GM23248 (cell line): ENCODE data around the gene IFI16.

ENCODE experiments used
- EZH2 ChIP-seq: fragments of 200-600 bp; sonication (generic); IDR thresholded peaks from 2 replicates; pipeline ENCODE4 v1.6.1; 2018; ENCODE audit warnings: antibody characterized with exemption, mild to moderate bottlenecking; ENCODE audit not compliant: insufficient read depth, poor library complexity, severe bottlenecking
- EZH2phosphoT487 ChIP-seq: fragments of 200-600 bp; sonication (generic); IDR thresholded peaks from 2 replicates; pipeline ENCODE4 v1.6.1; 2018; ENCODE audit warnings: antibody characterized with exemption, moderate library complexity, mild to moderate bottlenecking, low read depth; ENCODE audit not compliant: insufficient read depth

DNA sequence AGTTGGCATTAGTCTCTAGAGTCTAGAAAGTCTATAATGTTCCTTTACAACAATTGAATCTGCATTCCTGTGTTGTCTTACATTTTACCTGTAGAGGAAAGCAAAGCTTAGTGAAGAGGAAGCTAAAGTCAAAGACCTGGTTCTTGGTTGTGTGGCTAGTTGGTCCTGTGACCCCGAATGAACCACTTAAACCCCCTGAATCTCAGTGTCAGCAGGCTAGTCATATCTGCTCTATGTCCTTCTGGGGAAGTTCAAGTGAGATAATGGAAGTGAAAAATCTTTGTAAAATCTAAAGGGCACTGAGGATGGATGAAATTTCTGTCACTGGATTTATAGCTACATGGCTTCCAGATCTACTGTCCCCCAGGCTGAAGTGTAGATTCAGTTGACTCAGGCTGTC lies 90.9 kb downstream of the IFI16 start:
- TF ChIP-seq EZH2phosphoT487 (no peak), EZH2 (no peak)
